Testis (tissue), 3 donors: ENCODE measurements around the gene DDX55. TPM values are rescaled to one million over a fixed set of nuclear protein-coding genes. Genes with fewer than 3 reads are reported as not detected.

Source experiments
- polyA plus RNA-seq: library from polyadenylated mRNA; stranded (reverse); fragments of 350-450 nt; fragmentation: Illumina TruSeq; extraction: RNeasy Lipid Tissue Mini Kit (QIAGEN cat#74804); gene quantifications from one replicate; pipeline ENCODE4 v1.2.3, GENCODE V29; 2014; ENCODE audit warnings: low read depth, low replicate concordance; ENCODE audit not compliant: insufficient read depth
- small RNA-seq, 2 donors: library from RNA; depleted of rRNA; stranded (forward); fragments of <200 nt; gene quantifications; one replicate each; pipeline ENCODE3, GENCODE V24; 2016
- total RNA-seq, 2 donors: library from RNA; depleted of rRNA; stranded (reverse); fragments of >200 nt; gene quantifications; one replicate each; pipeline ENCODE4 v1.2.3, GENCODE V29; 2016

The DDX55 gene
- total and polyA plus RNA-seq, 3 donors from 2014 or later = 13.4 to 32.6 (median 22.2) TPM

Small RNA genes within 50 kb of the gene (small RNA-seq; reads per million reads assigned to genes)
- gene SNORA9B = 0 to 1.9 reads per million in 2 donors

Other genes starting within 250 kb of the DDX55 start
- gene SBNO1, start 237.3 kb upstream of the DDX55 start, total RNA-seq = 10 to 100 TPM; 91.4 TPM
- 114 TPM for gene SBNO1, start 237.3 kb upstream of the DDX55 start, polyA plus RNA-seq
- 10 to 100 TPM; 25.3 to 28.3 TPM for gene KMT5A, start 218.0 kb upstream of the DDX55 start, total RNA-seq
- gene KMT5A, start 218.0 kb upstream of the DDX55 start, polyA plus RNA-seq = 25.2 TPM
- gene RILPL2, start 165.4 kb upstream of the DDX55 start, total RNA-seq = 1 to 10 TPM; 2.2 to 2.8 TPM
- gene RILPL2, start 165.4 kb upstream of the DDX55 start, polyA plus RNA-seq = 3.6 TPM
- gene SNRNP35, start 144.0 kb upstream of the DDX55 start, total RNA-seq = 10 to 100 TPM; 16.5 to 31.7 TPM
- gene SNRNP35, start 144.0 kb upstream of the DDX55 start, polyA plus RNA-seq = 32.0 TPM
- gene RILPL1, start 68.4 kb upstream of the DDX55 start, total RNA-seq = 10 to 100 TPM; 16.8 to 20.9 TPM
- gene RILPL1, start 68.4 kb upstream of the DDX55 start, polyA plus RNA-seq = 14.8 TPM
- 100 to 1,000 TPM; 102 to 107 TPM for gene TMED2, start 17.5 kb upstream of the DDX55 start, total RNA-seq
- gene TMED2, start 17.5 kb upstream of the DDX55 start, polyA plus RNA-seq = 107 TPM
- 100 to 1,000 TPM; 136 to 138 TPM for gene EIF2B1, start 31.6 kb downstream of the DDX55 start, total RNA-seq
- 39.2 TPM for gene EIF2B1, start 31.6 kb downstream of the DDX55 start, polyA plus RNA-seq
- gene GTF2H3, start 31.7 kb downstream of the DDX55 start, total RNA-seq = 10 to 100 TPM; 25.1 to 26.4 TPM
- gene GTF2H3, start 31.7 kb downstream of the DDX55 start, polyA plus RNA-seq = 36.5 TPM
- 10 to 100 TPM; 15.1 to 22.7 TPM for gene TCTN2, start 69.0 kb downstream of the DDX55 start, total RNA-seq
- 22.7 TPM for gene TCTN2, start 69.0 kb downstream of the DDX55 start, polyA plus RNA-seq
- 10 to 100 TPM; 29.4 to 50.8 TPM for gene ATP6V0A2, start 110.3 kb downstream of the DDX55 start, total RNA-seq
- 24.9 TPM for gene ATP6V0A2, start 110.3 kb downstream of the DDX55 start, polyA plus RNA-seq
- 10 to 100 TPM; 15.4 to 29.3 TPM for gene DNAH10, start 160.2 kb downstream of the DDX55 start, total RNA-seq
- gene DNAH10, start 160.2 kb downstream of the DDX55 start, polyA plus RNA-seq = 24.3 TPM